HG03066 (cell line): ENCODE results near the gene MEDAG.
"Not testable (repeated sequence)": the region's sequence is repeated elsewhere in the genome, so short reads cannot be mapped to it uniquely, and the experiment has no call there.

Experiments
- ATAC-seq: cut with Tn5 transposase; IDR thresholded peaks from one replicate; pipeline ENCODE4 v1.9.1; 2021; ENCODE audit warnings: low read depth; ENCODE audit not compliant: unreplicated experiment

Gene MEDAG

DNA sequence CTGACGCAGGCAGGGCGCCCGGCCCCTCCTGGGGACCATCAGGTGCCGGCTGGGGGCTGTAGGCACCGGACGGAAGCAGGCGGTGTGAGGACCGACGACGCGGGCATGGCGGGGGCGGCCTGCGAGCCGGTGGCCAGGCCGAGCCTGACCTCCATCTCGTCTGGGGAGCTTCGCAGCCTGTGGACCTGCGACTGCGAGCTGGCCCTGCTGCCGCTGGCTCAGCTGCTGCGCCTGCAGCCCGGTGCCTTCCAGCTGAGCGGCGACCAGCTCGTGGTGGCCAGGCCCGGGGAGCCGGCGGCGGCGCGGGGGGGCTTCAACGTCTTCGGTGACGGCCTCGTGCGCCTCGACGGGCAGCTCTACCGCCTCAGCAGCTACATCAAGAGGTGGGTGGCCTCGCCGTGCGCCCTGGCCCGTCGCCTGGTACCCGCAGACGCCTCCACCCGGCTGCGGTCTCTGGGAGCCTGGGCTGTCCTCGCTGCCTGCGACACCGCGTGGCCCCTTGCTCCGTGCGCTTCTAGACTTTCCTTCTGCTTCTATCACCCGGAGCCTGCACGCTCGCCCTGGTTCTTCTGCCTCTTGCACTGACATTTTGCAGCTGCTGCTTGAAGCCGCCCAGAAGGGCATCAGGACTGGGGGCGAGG is 460 bp downstream of the MEDAG start:
- ATAC-seq, result no peak

- ATAC-seq, result no peak
Measured at GRCh38 chr13:30907121-30907861, 1.2 kb downstream of the MEDAG start.

DNA sequence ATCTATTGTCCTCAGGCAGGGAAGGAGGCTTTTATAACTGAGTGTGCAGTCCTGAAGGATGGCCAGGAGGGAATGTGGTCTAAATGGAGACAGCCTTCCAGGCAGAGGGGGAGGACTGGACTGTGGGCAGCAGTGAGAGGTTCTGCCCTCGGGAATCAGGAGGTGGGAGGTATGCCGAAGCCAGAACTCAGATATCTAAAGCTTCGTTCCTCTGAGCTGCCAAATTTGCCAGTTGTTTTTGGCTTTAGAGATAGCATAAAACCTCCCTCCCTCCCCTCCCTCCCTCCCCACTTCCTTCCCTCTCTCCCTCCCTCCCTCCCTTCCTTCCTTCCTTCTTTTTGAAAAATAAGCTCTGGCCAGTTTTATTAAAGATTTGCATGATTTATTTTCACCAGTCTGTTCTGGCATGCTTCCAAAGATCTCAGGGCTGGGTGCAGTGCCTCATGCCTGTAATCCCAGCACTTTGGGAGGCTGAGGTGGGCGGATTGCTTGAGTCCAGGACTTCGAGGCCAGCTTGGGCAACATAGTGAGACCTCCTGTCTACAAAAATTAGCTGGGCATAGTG is 2.4 kb downstream of the MEDAG start:
- no peak for ATAC-seq

DNA sequence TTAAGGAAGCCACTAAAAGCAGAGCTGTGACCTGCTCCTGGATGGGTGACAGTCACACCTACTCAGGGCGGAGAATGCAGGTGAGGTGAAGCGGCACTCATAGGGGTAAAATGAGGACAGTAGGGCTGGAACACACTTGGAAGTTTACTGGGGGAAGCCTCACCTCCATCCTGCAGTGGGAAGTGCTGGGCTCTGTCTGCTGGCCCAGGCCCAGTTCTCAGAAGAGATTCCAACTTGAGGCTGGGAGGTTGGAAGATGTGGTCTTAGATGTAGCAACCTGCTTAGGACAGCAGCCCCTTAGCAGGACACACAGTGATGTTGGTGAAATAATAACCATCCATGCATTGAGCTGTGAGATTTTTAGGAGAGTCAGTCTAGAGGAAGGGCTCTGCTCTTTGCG is 4.6 kb downstream of the MEDAG start:
- ATAC-seq, result no peak

DNA sequence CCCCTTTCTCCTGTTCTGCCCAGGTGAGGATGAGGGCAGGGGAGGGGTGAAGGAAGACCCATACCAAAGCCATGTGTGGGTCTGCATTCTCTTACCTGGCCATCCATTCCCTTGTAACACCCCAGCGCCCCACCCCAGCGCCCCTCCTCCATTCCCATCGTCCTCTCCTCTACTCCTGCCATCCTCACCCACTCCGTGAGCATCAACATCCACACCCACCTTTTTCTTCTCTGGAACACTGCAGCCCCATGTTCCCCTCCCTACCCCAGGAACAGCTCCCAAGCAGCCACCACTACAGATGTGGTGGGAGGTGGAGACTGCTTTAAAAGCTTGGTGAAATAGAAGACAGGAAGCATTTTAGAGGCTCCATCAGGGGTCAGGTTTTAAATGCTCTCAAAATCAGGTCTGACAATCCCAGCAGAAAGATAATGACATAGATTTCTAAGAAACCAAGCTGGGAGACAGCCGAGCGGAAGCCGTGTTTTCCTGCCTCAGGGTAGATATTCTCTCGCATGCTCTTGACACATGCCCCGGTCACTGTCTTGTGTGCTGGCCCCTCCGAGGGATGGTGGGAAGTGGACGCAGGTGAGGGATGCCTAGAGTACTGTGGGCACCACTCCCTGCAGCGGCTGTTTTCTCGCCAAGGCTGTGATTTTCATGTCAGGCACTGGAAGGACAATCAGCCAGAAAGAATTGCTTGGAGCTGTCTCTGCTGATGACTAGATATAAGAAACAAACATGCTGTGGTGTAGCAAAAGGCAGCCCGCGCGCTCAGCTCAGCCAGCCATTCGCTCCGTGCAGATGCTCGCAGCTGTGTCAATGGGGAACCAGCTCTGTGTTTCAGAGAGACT is 9.8 kb downstream of the MEDAG start:
- no peak for ATAC-seq

- ATAC-seq, result no peak
Measured at GRCh38 chr13:30916991-30917390, 10.9 kb downstream of the MEDAG start.

- ATAC-seq, result no peak
Measured at GRCh38 chr13:30918662-30919405, 12.8 kb downstream of the MEDAG start.

DNA sequence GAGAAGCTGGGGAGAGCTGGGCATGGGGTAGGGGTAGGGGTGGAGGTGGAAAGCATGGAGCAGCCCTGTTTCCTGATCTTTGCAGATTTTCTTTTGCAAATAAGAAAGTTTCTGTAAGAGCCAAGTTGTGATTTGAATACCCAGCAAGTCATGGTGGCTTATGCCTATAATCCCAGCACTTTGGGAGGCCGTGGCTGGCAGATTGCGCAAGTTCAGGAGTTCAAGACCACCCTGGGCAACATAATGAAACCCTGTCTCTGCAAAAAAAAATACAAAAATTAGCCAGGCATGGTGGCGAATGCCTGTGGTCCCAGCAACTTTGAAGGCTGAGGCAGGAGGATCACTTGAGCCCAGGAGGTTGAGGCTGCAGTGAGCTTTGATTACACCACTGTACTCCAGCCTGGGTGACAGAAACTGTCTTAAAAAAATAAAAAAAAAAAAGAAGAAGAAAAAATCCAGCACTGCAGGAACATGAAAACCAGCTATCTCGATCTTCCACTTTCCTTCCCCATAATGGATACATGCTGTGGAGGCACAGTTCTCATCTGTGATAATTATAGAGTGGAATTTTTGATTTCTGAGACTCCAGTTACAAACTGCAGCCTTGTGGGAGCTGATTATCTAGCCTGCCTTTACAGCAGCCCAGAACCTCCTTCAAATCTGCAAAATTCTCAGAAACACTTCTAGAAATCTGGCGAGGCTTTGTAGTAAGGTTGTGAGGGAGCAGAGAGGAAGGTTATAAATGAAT is 14.3 kb downstream of the MEDAG start:
- ATAC-seq, result no peak

- ATAC-seq, result no peak
Measured at GRCh38 chr13:30923418-30923817, 17.3 kb downstream of the MEDAG start.

GRCh38 chr13:30924721-30925120 is 18.6 kb downstream of the MEDAG start:
- no peak for ATAC-seq

GRCh38 chr13:30925429-30925828 is 19.4 kb downstream of the MEDAG start:
- ATAC-seq, result no peak

GRCh38 chr13:30926781-30927180 is 20.7 kb downstream of the MEDAG start:
- ATAC-seq, result no peak

- ATAC-seq, result not testable (repeated sequence)
Measured at GRCh38 chr13:30927188-30927587, 21.1 kb downstream of the MEDAG start.

- ATAC-seq, result no peak
Measured at GRCh38 chr13:30927595-30927994, 21.5 kb downstream of the MEDAG start.

DNA sequence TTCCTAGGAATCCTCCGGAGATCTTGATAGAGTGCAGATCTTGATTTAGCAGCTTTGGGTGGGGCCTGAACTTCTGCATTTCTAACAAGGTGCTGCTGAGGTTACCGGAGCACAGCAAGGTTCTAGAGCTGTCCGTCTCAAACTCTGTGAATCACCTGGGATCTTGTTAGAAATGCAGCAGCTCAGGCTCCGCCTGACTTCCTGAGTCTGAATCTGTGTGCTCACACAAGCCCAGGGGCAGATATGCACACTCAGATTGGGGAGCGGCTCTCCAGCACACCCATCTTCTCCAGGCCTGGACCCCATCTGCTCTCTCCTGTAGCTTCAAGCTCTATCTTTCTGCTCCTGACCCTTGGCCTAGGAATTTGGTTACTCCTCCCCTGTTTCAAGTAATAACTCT is 22.9 kb downstream of the MEDAG start:
- ATAC-seq, result no peak

DNA sequence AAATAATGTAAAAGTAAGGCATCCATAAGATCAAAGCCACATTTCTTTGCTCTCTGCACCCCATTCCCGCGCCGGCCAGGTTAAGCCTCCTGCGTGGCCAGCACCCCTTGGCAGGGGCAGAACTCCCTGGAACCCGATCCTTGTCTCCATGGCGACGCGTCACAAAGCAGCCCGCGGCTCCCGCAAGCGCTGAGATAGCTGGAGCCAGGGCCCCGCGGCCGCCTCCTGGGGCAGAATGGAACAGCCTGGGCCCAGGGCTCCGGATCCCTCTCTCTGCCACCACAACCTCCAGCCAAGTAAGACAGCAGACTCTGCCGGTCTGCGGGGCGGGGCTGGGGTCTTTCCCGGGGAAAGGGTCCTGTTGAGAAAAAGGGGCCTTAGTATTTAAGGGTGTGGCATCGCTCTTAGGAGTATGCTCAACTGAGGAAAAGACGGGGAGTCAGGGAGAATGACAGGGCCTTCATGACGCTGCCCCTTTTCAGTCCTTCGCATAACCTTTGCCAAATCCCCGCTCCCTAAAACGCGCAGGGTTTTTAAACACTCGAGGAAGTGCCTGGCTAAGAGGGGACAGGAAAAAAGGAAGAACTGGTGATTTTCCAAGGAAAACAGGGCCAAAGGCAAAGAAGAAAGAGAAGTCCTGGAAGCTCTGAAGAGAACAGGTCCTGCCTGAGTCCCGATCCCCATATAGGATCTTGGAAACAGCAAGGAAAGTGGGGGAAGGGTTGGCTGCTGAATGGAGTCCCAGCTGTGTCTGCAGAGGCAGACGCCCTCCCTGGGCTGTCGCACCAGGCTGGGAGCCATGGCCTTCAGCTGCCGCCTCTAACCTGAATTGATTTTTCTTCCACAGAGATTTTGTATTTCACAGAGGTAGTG is 26.6 kb downstream of the MEDAG start, which contains the start of gene TEX26:
TEX26 (plus strand) TSS at position 176 of the 873 bp plus-strand sequence; CDS start at position 236, 60 bp downstream.
- ATAC-seq, result no peak

- no peak for ATAC-seq
Measured at GRCh38 chr13:30933354-30933670, 27.2 kb downstream of the MEDAG start.

GRCh38 chr13:30934381-30934780 is 28.3 kb downstream of the MEDAG start:
- no peak for ATAC-seq

DNA sequence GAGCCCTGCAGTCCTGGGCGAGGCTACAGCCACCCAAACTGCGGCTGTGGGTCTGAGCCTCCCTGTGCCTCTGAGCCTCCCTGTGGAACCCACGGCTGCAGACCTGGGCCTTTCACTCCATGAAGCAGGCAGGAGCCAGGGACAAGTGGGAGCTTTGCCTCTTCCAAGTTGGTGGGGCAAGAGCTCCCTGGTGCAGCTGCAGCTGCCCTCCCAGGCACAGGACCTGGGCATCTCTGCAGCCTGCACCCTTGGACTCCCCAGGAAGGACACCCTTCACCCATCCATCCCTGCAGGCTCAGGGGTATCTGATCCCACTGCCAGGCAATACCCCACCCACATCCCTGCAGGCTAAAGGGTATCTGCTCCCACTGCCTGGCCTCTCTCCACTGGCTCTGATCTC is 28.7 kb downstream of the MEDAG start:
- no peak for ATAC-seq
